Inflammatory macrophage (primary cell): ENCODE measurements around the gene CPO.

Experiments
- DNase-seq, 2 donors: peaks; one replicate each; pipeline ENCODE4 v3.0.0-alpha.2; 2020 to 2022

The CPO gene

DNA sequence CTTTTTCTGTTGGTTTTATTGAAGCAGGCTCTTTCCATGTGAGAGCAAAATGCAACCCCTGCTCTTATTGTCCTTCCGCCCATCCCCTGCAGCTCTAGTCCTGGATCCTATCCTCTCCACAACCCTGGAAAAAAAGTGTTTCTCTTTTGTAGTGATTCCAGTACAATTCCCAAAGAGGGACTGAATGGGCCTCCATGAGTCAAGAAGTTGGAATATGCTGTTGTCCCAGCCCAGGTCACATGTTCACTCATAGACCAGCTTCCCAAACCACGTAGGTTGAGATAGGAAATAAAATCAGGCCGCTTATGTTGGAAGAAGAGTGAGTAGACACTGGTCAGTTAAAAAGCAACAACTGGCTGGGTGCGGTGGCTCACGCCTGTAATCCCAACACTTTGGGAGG, 39.4 kb downstream of the CPO start:
- DNase-seq = no peak

DNA sequence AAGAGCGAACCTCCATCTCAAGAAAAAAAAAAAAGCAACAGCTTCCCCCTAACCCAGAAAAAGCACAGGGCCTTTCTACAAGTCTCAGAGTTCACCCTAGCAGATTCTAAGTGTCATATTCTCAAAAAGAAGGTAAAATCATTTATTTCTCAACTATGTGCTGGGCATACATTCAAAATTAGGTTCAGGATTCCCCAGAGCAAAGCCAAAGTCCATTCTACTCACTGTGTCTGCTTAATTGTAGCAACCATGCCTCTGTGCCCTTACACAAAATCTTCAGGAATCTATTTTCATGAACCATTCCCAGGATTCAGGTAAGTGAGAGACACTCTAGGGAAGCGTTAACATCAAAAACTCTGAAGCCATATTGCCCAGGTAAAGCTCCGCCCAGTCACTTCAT, 40.0 kb downstream of the CPO start:
- DNase-seq = no peak

DNA sequence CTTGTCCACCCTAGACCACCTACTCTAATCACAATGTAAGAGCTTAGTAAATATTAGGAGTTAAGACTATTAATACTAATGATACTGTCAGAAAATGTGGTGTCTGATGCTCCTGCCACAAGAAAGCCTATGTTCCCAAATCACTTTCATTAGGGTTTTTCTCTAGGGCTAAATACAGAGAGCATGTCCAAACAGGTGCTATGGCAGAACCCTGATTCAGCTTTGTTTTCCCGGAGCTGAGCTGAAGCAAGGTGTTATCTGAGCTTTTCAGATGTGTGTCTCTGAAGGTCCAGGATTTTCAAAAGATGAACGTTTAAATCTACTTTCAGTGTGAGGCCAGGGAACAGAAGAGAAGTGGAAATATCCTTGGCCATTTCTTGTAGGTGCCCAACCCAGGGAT, 40.6 kb downstream of the CPO start:
- DNase-seq = no peak

DNA sequence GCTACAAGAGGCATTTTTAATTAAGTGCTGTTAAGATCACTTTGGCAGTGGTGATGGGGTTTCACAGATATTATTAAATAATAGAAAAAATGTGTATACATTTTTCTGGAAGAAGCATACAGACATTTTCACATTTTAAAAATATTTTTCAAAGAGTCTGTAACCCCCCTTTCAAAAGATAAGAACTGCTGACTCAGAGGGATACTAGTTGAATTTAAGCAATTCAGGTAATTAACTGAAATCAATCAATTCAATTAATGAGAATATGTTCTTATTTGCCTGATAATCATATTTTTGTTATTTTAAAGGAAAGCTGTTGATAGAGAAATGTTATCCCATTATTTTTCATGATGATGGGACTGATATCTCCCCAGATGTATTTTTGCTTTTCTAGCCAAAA, 41.1 kb downstream of the CPO start:
- no peak for DNase-seq

DNA sequence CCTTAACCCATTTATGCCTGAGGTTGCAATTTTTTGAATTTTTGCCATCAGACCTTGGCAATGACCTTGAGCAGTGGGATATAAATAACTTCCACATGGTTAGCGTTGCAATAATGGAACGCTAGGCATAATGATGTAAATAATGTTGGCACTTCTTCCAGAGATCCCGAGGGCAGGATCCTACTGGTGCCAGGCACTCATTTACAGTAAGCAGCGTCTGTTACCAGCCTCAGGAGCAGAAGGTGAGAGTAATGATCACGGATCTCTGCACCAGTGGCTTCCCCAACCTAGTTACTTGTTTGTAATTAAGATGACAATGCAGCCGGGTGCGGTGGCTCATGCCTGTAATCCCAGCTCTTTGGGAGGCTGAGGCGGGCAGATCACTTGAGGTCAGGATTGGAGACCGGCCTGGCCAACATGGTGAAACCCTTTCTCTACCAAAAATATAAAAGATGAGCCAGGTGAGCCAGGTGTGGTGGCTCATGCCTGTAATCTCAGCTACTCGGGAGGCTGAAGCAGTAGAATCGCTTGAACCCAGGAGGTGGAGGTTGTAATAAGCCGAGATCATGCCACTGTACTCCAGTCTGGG, 41.9 kb downstream of the CPO start:
- DNase-seq = no peak

DNA sequence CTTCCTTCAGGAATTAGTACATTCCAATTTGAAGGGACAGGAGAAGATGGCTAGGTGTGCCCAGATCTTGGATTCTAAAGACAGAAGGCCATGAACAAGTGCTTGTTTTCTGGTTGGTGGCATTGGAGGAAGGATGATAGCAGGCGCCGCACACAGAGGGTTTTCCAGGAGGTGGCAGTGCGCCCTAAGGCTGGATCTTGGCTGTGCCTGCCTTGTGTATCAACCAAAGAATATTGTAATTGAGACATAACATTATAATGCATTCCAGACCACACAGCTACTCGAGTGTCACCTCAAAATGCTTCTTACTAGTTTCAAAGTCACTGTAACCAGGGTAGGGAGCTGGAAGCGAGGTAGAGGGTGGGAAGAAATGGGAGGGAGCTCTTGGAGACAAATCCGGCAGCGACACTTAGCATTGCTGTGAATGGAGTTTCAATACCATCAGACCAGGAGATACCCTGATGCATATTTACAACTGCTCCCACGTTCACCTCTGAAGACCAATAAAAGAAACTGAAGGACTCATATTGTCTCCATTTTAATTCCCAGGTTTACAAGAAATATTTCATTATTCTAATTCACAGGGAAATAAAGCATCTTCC, 42.5 kb downstream of the CPO start:
- peak; percentile 52 to 55 for DNase-seq

DNA sequence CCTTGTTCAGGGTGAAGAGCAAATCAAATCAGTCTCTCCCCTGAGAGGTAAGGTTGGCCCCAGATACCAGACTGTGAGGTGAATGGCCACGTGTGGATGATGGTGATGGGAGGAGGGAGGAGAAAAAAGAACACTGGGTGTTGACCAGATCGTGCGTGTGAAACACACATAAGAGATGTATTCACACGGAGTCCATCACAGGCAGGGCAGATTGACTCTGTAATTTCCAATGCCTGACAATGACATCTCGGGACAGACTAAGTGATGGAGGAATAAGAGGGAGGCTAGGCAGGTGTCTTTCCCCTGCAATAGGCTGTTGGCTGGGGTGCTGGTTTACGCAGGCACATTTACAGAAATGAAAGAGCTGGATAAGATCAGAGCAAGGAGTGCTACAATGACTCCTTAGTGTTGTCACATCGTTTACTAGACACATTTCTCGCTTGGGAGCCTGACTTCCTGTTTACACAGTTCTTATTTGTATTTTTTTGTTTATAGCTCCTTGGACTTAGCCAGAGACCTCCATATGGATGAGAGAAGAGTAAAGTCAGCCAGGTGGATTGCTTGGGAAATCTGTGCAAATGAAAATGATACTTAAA, 43.1 kb downstream of the CPO start:
- peak; percentile 30 to 34 for DNase-seq

DNA sequence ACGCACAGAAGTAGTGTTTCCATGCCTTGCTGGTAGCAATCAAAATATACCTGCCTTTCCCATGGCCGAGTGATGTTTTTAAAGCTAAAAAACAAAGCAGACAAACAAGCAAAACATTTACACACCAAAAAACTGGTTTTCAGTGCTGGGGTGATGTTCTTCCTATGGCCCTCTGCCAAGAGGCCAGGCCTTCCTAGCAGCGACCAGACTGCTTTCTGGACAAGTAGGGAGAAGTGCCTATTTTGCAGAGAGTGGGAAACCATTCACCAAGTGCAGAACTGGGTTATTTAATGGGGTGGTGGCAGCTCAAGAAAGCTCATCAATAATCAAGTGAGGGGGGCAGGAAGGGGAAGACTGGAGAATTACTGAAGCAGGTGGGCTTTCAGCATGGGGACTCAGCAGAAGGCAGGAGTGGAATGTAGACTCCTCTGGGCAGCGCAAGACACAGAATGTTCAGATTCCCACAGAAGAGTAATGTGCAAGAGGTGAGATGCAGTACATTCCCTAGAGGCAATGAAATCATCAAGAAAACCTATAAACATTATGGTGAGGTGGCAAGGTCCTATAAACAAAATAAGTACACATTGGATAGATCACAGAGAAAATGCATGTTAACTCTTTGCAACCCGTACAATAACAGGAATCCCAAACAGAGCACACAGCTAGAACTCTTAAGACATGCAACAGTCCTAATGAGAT, 44.0 kb downstream of the CPO start:
- no peak for DNase-seq

DNA sequence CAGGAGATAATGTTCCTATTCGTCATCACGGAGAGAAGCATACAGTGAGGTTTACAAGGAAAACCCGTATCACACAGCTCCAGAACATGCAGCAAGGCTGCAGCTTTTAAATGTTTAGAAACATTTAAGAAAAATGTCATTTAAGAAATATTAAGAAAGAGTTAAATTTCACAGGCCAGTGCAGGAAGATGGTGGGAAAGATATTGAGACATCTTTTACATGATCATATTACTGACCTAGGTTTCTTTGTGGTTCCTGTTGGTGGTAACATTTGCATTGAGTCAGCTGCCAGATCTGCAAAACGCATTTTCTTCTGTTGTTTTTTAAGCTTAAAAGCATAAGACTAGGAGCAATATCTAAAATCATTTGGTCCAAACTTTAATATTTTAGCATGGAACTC, 44.9 kb downstream of the CPO start:
- DNase-seq = peak; percentile 44 to 60

DNA sequence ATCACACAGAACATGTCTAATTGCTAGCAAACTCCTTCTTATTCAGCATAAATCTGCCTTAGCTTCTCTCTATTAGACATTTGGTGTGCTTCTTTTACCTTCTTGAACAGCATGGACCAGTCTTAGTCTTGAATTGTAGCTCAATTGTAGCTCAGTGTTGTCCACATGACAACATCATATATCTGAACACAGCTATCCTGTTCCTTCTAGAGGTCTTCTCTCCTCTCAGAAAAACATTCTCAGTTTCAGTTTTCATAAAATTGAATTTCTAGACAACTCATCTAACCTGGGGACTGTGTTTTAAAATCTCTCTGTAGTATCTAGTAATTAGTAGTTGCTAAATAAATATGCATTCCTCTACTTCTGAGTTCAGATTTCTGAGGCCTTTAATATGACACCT, 47.6 kb downstream of the CPO start:
- no peak for DNase-seq

DNA sequence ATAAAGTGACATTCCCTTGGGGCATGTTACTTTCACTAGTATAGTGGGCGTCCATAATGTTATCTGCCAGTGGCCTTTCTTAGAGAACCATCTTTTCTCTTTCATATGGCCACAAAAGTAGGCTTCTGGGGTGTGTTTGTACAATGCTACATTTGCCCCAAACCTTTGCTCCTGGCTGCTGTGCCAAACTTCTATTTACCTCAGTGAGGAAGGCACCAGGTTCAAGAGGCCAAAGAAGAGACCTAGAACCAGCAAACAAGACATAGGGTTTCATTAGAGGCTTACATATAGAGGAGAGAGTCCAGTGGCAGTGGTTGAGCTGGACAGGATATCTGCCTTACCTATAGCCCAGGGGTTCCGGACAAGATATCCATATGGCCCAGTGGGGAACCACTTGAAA, 48.5 kb downstream of the CPO start:
- DNase-seq = no peak

DNA sequence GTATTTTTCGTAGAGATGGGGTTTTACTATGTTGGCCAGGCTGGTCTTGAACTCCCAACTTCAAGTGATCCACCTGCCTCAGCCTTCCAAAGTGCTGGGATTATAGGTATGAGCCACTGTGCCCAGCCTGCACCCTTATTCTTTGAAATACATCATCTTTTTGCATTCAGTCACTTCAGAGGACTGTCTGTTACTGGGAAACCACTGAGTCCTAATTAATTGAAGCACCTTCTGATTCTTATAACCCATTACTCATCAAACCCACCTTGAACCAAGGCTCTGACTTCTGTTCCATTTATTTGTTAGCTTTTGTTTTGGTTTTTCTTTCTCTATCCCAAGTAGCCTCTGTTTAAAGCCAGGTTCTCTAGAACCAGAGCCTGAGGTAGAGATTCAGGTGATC, 49.6 kb downstream of the CPO start:
- no peak for DNase-seq

DNA sequence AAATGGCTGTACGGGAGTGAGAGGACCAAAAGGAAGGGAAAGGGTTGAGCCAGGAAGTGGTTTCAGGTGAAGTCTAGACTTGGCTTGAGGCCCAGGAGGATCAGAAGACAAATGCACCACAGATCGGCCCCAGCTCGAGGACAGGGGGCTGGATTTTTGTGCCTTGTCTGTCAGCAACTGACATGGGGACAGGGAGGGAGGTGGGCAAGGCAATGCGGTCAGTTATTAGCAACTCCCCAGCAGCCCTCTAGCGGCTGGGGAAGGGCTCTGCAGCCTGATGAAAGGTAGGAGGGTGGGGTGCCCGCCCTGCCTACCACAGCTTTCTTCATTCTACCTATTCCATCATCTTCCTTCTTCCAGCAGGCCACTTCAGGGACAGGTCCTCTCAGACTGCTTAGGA, 50.0 kb downstream of the CPO start:
- peak; percentile 31 to 47 for DNase-seq

DNA sequence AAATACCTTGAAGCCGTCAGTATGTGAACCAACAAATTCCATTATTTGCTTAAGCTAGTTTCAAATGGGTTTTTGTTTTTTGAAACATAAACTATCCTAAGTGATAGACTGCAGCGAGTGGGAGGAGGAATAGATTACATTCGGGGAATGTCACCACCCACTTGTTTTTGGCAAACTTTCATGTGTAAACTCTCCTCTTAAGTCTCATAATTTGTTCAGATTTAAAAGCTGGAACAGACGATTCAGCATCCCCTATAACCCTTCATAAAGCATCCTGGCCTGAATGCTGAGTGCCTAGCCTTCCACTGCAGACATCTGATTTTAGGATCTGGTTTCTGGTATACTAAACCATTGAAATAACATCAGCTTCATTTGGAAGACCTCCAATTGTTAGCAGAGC, 51.0 kb downstream of the CPO start:
- no peak for DNase-seq

DNA sequence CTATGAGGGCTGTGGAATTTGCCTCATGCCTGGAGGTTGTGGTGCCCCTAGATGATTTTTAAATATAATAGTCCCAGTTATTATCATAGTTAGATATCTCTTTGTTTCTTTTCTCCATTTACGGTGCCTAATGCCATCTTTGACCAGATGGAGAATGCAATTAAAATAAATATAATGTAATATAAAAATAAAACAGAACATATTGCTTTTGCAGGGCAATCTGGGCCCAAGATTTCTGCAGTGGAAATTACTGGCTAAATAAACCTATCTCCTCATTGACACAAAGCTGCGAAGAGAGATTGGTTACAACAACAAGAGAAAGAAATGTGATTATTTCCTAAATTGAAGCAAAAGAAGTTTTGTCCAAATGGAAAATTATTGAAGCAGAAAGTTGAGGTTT, 51.8 kb downstream of the CPO start:
- DNase-seq = no peak

DNA sequence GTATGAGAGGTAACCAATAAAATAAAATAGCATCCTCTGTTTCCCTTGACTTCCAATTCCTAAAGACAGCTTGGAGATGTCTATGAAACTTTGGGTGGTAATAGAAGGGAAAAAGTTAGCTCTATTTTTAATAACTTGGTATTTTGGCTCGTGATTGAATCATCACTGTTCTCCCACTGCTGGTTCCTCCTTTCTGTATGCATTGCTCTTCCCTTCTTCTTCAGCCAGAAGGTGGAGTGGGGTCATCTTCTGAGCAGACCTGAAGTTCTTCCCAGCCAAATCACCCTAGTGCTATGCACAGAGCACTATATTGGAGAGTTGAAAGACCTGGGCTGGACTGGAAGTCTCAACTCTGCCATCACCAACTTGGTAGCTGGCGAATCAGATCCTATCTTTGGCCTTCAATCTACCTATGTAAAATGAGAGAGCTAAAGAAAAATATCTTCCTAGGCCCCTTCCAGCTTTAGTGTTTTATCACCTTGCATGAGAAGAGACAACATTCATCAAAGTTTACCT, 54.1 kb downstream of the CPO start:
- DNase-seq = peak in 1 of 2 donors; percentile 6

DNA sequence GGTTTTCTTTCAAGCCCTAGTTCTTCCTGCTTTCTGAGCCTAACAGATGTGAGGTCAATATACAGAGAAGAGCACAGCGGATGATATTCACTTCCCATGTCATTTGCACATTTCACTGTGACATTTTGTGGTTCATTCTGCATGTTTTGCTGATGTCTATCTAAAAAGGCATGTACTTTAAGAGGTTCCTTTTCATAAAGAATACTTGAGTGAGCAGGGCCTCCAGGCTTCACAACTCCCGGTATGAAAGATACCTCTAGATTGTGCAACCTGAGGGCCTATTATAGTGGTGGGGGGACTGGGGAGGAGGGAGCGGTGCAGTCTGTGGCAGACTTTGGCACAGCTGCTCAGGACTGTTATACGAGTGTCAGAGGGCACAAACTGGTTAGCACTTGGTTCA, 54.6 kb downstream of the CPO start:
- DNase-seq = no peak

DNA sequence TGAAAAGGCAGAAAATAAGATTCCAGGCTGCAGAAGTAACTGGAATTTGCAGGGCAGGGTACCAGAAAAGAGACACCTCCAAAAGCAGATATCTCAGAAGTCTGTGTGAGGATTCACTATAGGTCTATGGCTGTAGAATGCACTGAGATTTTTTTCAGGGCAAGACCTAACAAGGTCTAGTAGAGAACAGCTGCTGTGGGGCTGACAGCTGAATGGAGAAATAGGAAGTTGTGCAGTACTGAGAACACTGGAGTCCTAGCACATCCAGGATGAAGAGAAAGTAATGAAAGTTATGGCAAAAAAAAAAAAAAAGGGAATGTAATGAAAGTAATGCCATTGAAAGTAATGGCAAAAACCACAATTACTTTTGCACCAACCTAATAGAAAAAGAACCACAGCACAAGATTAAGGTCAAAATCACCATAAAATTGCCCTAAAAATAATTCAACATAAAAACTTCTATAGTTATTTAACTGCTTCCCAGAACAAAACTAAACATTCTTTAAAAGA, 57.3 kb downstream of the CPO start:
- DNase-seq = no peak

DNA sequence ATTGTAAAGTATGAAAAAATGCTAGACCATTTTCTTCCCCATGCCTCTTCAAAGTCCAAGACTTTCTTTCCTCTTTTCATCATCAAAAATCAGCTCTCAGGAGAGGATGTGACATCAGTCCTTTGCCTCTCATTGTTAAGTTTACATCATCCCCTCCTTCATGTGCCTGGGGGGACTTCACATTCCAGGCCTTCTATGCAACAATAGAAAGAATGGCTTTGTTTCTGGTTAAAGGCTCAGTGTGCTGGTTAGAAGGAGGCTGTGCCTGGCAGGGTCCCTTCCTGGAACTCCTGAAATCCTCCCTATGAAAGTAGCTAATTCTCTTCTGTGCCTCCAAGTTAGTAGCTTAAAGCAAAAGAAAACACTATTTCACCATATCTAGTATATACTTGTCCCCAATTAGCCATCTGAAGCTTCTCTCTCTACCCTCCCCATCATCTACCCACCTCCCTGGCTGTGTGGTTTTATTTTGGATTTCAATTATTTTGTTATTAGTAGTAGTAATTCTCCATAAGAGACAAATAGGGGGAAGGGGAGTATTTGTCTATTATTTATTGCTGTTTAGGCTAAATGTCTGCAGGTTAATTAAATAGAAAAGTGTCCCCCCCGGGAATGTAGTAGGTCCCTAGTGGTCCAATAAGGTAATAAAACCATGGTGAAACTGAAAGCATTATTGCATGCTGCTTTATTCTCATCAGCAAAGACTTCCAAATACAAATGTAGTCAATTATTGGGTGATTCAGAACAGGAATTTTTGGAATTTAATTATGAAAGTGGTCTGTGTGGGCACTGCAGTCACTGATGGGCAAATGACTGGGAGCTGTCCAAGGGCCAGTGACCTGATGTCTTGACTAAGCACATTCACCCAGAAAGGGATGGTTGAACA, 69.0 kb downstream of the CPO start:
- no peak for DNase-seq

DNA sequence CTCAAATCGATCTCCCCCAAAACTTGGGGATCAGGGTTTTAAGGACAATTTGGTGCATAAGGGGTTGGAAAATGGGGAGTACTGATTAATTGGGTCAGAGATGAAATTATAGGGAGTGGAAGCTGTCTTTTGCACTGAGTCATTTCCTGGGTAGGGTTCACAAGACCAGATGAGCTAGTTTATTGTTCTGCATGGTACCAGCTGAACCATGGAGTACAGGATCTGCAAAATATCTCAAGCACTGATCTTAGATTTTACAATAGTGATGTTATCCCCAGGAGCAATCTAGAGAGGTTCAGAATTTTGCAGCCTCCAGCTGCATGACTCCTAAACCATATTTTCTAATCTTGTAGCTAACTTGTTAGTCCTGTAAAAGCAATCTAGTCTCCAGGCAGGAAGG, 73.1 kb downstream of the CPO start:
- no peak for DNase-seq

DNA sequence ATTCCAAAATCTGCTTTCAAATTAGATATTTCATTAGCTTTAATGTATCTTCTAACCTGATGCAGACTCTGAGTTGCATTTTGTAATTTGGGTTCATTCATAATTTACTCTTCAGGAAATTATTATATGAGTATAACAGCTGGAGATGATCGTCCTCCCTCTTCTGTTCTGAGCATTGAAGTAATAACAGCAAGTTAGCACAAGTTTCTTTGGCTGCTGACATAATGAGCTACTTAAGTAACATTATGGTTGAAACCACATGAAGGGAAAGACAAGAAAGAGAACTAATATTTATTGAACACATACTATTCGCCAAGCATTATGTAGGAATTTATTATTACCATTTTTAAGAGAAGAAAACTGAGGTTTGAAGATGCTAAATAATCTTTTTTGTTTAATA, 75.1 kb downstream of the CPO start:
- no peak for DNase-seq

DNA sequence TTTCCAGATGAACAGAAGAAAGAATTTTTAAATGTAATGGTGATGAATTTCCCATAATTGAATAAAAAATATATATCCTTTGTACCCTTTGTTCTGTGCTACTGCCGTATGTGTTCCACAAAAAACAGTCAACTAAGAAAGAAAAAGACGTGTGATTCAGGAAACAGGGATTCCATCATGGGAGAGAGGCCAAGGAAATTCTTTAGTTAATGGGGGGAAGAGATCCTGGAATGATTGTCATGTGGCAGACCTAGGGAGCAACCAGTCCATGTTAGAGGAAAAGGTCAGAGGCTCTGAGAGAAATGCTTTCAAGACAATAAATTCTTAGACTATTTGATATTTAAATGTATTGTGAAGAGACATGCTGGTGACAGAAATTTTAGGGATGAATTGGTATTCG, 76.6 kb downstream of the CPO start:
- no peak for DNase-seq
